Urothelium cell line (cell line): Measurements from ENCODE around the gene CCDC57.

Experiments used
- DNase-seq: peaks from one replicate; pipeline ENCODE4 v3.0.0; 2011; ENCODE audit warnings: low spot score, mixed read lengths
- FAIRE-seq: peaks from 2 replicates; lab custom pipeline; 2011; peaks lifted over from hg19 to GRCh38; lab: Jason Lieb, UNC

CCDC57 gene

DNA sequence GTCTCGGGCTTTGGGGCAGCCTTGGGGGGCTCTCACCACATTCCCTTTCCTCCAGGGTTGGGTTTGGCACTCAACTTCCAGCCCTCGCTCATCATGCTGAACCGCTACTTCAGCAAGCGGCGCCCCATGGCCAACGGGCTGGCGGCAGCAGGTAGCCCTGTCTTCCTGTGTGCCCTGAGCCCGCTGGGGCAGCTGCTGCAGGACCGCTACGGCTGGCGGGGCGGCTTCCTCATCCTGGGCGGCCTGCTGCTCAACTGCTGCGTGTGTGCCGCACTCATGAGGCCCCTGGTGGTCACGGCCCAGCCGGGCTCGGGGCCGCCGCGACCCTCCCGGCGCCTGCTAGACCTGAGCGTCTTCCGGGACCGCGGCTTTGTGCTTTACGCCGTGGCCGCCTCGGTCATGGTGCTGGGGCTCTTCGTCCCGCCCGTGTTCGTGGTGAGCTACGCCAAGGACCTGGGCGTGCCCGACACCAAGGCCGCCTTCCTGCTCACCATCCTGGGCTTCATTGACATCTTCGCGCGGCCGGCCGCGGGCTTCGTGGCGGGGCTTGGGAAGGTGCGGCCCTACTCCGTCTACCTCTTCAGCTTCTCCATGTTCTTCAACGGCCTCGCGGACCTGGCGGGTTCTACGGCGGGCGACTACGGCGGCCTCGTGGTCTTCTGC is 24.6 kb upstream of the CCDC57 start:
- FAIRE-seq, result no peak

DNA sequence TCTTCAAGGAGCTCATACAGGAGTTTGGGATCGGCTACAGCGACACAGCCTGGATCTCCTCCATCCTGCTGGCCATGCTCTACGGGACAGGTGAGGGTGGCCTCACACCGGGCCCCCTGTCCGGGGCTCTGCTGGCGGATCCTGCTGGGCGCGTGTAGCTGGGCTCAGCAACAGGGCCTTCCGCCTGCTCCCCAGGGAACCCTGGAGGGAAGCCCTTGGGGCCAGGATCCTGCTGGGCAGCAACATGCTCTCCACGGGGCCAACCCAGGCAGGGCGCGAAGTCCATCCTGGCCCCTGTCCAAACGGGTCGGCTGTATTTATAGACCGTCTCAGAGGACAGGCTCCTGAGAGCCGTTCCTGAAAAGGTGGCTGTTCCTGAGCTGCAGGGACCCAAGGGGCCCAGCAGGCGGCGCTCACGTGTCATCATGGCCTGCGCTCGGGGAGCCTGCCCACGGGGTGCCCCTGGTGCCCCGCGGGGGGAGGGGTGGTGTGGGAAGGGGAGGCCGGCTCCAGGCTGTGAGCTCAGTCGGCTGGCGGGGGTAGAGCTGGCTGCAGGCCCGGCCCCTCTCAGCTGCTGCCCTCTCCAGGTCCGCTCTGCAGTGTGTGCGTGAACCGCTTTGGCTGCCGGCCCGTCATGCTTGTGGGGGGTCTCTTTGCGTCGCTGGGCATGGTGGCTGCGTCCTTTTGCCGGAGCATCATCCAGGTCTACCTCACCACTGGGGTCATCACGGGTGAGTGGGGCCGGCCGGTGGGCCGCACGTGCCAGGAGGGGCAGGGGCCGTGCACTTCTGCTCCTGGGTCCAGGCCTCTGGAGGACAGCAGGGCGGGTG is 23.7 kb upstream of the CCDC57 start:
- DNase-seq (peak; percentile 83), FAIRE-seq (no peak)

More for the DNA sequence above, 24.6 kb upstream of the CCDC57 start:
- no peak for DNase-seq

- DNase-seq (no peak), FAIRE-seq (peak; percentile 56)
These were observed 23.1 kb upstream of the CCDC57 start for GRCh38 chr17:82235775-82236141.

GRCh38 chr17:82235056-82235774 is 22.6 kb upstream of the CCDC57 start:
- FAIRE-seq (no peak), DNase-seq (no peak)

DNA sequence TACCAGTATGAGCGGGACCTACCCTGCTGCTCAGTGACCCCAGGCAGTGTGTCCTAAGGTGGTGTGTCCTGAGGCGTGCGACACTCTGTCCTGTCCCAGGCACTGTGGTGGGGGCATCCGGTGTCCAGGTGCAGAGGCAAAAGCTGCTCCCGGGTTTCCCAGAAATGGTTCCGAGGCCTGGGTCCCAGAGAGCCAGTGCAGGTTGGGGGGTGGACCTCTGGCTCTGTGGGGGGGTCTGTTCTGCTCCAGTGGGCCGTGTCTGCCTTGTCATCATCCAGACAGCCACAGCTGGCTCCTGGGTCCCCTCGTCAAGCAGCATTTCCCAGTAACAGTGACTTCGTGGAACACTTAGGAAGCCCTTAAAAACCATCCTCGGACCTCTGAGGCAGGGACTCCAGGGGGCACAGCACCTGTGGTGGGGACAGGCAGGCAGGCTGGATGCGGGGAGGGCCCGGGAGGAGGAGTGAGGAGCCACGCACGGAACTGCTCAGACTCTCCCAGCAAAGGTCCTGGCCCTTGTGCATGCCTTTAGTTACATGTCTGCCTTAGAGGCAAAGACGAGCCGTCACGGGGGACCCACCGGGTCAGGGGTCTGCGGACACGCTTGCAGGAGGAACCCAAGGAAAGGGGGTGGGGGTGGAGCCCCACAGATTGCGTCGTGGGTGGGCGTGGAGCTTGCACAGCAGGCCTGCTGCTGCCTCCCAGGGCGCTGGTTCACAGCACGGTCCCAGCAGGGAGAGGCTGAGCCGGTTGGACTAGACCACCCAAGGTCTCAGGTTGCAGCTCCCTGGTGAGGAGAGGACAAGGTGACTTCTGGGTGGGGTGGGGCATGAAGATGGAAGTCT is 21.8 kb upstream of the CCDC57 start:
- no peak for DNase-seq
- FAIRE-seq, result no peak

DNA sequence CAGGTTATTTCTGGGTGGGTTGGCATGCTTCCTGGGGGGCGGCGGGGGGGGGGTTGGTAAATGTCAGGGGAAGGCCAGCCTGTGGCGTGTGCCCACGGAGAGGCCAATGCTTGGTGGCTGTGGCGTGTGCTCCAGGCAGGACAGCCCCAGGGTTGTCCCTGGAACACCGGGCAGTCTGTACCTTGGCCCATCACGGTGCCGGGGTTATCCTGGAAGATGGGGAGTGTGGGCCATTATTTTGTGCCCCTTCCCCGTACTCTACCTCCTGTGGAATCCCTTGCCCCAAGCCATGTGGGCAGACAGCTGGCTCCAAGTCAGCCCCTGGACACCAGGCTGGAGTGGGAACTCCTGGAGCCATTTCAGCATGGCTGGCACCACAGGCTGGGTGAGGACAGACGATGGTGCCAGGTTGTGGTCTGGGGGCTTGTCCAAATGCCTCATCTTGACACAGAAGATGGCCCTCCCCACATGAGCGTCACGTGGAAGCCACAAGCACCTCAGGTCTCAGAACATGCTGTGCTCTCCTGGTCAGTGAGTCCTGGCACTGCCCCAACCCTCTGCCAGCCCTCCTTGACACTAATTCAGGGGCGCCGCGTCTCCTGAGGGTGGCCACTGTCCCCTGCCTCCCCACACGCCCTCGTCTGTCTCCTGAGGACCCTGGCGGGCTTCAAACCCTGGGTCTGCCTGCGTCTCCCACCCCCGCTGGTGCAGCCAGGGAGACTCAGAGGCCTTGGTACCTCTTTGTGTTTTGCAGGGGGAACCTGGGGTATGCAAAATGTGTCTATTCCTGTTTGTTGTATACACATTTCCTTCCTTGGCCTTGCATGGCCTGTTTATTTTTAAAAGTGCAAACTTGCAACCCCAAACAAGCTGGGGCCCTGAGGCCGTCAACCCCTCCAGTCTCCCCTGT is 20.5 kb upstream of the CCDC57 start:
- FAIRE-seq, result no peak
- no peak for DNase-seq

DNA sequence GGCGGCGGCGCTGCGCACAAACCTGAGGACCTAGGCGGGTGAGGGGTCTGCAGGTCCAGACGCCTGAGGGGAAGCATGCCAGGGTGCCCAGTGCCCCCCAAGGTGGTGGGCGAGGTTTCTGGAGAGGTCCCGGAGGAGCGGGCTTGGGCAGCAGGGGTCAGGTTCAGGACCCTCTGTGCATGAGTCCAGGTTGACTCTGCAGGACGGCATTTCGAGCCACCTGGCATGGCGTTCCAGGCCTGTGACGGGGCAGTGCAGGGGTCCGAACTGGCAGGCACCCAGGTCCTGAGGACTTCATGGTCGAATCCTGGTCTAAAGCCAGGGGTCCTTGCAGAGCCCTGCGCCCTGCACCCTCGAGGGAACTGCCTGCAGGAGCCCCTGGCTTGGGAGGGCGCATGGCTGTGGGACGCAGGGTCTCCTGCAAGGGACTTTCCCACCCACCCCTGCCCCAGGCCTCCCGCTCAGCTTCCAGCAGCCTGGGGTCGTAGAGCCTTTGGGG is 19.7 kb upstream of the CCDC57 start:
- FAIRE-seq, result no peak
- no peak for DNase-seq

GRCh38 chr17:82231562-82232321 is 19.1 kb upstream of the CCDC57 start:
- no peak for FAIRE-seq
- DNase-seq, result no peak

DNA sequence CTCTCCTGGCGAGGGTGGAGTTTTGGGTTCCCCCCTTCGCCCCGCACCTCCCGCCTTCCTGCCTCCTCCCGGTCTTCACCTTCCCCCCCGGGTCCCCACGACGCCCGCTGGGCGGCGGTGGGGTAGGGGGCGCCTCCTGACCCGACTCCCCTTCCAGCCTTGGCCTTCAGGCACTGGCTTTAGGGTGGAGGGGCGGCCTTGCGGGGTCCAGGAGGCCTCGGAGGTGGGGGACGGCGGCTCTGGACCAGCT is 18.6 kb upstream of the CCDC57 start:
- DNase-seq, result no peak
- no peak for FAIRE-seq

GRCh38 chr17:82230609-82231311 is 18.1 kb upstream of the CCDC57 start:
- no peak for DNase-seq
- no peak for FAIRE-seq

DNA sequence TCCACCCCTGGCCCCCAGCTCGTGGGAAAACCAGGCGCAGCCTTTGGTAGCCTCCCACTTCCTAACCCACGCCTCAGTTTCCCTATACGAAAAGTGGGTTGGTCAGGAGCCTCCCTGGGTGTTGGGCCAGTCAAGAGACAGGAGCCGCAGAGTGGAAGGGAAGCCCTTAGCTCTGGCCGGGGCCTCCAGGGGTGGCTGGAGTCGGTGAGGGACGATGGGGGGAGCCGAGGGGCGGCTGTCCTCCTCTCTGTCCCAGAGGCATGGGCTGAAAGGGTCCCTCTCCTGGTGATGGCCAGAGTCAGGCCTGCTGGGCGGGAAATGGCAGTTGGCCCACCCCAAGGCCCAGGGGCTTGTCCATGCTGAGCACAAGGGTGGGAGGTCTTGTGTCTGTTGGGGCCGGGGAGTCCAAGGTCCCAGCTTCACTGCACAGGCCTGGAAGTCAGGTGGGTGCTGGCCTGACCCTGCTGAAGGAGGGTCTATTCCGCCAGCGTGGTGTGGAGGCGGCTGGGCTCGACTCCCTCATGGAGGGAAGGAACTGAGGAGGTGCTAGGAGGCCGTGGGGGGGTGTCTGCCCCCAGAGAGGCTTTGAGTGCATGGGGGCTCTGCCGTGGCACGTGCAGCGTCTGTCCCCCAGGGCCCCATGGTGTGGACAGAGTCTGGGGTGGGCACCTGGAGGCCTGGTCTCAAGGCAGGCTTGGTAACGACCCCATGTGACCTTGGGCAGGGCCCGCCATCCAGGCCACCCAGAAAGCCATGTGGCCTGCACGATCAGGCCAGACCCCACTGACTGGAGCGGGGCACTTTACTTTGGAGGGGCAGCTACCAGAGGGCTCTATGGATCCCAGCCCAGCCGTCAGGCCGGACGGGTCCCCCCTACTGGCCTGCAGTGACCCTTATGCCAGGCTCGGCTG is 17.3 kb upstream of the CCDC57 start:
- no peak for DNase-seq
- FAIRE-seq, result no peak

GRCh38 chr17:82228842-82229697 is 16.4 kb upstream of the CCDC57 start, which contains the start of gene SLC16A3:
TSS of gene SLC16A3 (plus strand) at chr17:82229042. CDS start at chr17:82236009, 6,967 bp downstream.
- FAIRE-seq, result no peak
- DNase-seq, result peak; percentile 58

- no peak for FAIRE-seq
- no peak for DNase-seq
These were observed 15.7 kb upstream of the CCDC57 start for GRCh38 chr17:82228278-82228841.

DNA sequence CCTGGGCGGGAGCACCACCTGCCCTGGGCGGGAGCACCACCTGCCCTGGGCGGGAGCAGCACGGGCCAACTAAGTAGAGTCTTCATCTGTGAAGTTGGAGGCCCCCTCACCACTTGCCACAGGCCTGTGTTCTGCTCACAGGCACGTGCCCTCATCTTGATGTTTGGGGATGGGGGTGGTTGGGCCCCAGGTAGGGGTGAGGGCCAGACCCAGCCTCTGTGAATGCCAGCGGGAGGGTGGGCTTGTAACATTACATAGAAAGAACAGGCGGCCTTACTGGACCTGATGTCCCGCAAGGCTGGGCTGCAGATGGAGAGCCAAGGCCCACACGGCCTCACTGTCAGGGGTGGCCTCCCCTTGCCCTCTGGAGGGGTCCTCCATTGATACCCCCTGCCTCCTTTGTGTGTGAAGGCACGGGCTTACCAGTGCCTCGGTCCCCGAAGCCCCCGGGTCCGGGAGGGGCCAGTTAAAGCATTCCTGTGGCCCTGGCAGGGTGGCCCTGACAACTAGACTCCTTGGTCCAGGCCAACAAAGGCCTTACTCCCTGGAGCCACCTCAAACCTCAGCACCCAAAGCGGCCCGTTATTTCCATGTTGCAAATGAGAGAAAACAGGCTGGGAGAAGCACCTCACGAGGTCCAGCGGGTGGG is 15.1 kb upstream of the CCDC57 start:
- FAIRE-seq (no peak), DNase-seq (no peak)

GRCh38 chr17:82226809-82227628 is 14.4 kb upstream of the CCDC57 start:
- DNase-seq, result no peak
- no peak for FAIRE-seq
